CD4-positive, alpha-beta T cell treated with Interleukin-4 for 4 hours (primary cell): ENCODE data around the gene CNOT8.
A peak's percentile ranks its signal among the peaks of the same experiment; 100 is the strongest.

Source experiments
- DNase-seq: peaks from one replicate; pipeline ENCODE4 v3.0.0-alpha.2; 2020

Gene CNOT8

GRCh38 chr5:154836225-154836624 is 22.2 kb upstream of the CNOT8 start:
- DNase-seq: no peak

DNA sequence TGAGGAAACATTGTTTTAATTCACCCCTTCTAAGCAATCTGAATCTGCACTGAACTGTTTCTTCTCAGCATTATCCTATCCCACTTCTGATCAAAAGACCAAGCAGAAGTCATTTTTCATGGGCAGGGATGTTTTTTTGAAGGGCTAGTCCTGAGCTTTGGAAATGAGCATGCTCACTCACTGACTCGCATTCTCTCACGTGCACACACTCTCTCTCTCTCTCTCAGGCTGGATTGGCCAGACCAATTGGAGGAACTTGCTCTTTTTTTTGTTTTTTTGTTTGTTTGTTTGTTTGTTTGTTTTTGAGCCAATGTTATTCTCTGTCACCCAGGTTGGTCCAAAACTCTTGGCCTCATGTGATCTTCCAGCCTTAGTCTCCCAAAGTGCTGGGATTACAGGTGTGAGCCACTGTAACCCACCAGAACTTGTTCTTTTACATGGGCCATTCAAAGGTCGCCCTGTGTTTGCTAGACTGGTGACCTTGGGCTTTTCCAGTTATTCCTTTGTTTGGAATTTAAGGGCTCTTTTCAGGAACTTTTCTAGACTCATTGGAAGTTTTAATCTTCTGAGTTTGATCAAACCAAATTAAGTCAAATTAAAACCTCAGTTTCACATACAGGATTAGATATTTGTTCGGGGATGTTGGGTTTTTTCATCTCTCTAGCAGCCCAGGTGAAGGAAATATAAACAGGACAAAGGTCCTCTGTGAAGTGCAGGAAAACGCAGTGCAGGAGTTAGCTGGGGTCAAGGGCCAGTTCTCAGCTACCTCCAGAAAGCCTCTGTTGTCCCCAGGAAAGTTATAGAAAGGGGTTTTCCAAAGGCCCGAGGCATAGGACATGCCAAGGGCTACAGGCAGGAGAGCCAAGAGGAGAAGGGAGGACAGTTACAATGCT is 21.2 kb upstream of the CNOT8 start:
- DNase-seq: no peak

- DNase-seq: no peak
These were observed 17.8 kb upstream of the CNOT8 start for GRCh38 chr5:154840435-154841272.

DNA sequence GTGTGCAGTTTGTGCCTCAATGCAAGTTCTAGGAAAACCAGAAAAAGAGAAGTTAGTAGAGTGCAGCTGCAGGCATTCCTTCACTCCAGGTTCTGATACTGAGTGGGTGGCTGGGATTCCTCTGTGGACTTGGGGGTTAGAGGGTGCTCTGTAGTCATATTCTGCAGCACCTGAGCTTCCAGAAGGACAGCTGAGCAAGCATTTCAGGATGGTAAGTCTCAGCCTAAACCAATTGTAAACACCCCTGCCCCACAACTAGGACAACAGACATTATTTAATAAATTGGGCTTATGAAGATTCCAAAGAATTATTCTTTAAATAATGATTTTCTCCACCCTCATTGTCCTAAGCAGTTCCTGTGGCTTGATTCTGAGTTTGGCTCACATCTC is 17.2 kb upstream of the CNOT8 start:
- DNase-seq: no peak

DNA sequence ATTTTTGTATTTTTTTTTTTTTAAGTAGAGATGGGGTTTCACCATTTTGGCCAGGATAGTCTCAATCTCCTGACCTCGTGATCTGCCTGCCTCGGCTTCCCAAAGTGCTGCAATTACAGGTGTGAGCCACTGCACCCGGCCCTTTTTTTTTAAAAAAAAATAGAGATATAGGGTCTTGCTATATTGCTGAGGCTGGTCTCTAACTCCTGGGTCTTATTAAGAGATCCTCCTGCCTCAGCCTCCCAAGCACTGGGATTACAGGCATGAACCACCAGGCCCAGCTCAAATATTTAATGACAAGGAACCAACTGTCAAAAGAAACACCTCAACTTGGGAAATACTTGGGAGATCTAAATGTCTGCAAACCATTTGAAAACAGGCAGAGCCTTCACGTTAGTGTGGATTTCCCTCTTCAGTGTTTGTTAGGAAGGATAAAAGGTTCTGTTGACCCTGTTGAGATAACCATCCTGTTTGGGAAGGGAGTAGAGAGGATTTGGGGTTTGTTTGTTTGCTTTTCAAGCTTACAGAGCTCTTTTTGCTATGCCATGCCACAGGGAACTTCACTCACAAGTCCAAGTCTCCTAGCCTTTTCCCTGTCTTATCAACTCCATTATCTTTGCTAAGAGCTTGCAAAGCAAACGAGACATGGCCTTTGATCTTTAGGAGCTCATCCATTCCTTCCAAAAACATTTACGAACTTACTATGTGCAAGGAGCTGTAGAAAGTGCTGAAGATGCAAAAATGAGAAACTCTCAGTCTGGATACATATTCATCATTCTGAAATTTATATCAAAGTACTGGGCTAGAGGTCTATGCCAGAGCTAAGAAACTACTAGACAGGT is 15.5 kb upstream of the CNOT8 start:
- DNase-seq: no peak

DNA sequence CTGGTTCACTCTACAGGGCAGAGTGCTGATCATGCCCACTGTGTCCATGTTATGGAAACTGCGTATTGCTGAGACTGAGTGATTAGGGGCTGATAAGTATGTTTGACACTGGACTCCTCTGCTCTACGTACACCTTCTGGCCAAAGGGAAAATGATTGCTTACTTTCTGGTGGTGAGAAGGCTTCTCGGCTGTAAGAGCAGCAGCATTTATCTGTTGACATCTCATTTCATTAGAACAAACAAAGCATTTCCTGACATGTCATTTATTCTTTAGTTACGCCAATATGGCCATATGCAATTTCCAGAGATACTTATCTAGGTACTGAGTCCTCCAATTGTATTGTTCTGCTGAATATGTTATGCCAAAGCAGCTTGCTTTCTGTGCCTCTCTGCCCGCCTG is 13.6 kb upstream of the CNOT8 start:
- no peak for DNase-seq

GRCh38 chr5:154849264-154849785 is 9.1 kb upstream of the CNOT8 start:
- DNase-seq: no peak

- DNase-seq: no peak
These were observed 8.6 kb upstream of the CNOT8 start for GRCh38 chr5:154849791-154850201.

GRCh38 chr5:154850255-154851062 is 8.0 kb upstream of the CNOT8 start, which contains the start of gene FAXDC2:
FAXDC2 (minus strand) TSS chr5:154850603; CDS start chr5:154838178, 12,425 bp downstream.
- no peak for DNase-seq

DNA sequence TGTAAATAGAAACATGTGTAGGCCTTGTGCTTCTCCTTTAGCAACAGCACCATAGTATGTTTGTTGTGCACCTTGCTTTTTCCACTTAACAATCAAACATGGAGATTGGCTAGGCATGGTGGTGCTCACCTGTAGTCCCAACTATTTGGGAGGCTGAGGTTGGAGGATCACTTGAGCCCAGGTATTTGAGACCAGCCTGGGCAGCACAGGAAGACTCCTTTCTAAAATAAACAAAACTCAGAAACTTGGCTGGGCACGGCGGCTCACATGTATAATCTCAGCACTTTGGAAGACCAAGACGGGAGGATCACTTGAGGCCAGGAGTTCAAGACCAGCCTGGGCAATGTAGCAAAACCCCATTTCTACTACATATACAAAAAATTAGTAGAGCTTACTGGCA is 7.1 kb upstream of the CNOT8 start:
- no peak for DNase-seq

DNA sequence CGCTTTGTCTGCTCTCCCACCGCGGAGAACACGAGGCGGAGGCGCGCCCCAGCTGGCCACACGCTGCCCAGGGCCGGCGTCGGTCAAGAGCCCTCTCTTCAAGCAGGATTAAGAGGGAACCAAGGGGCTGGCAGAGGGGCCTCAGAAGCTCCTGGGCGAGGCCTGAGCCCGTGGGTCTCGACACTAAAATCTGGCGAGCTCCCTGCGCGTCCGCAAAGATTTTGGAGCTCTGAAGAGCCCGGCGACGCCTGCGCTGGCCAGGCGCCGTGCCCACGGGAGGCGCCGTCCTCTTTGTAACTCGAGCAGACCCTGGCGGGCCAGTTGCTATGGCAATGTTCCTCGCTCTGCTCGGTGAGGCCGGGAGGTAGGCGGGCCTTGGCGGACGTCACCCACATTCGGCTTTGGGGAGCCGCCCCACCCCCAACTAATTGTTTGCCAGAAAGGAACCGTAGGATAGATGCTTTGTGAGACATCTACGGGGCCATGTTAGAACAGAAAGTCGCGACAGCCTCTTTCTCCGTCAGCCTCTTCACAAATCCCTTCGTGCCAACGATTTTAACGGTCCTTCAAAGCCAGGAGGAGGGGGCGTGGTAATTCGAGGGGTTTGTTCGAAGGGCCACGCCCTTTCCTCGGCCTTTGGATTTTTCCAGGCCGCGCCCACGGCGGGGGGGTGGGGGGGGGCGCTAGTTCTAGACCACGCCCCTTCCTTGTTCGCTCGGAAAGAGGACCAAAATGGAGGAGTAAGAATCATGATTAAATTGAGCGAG is 714 bp upstream of the CNOT8 start:
- DNase-seq: peak; percentile 93

- DNase-seq: peak; percentile 33
These were observed 795 bp downstream of the CNOT8 start for GRCh38 chr5:154858972-154859871.

DNA sequence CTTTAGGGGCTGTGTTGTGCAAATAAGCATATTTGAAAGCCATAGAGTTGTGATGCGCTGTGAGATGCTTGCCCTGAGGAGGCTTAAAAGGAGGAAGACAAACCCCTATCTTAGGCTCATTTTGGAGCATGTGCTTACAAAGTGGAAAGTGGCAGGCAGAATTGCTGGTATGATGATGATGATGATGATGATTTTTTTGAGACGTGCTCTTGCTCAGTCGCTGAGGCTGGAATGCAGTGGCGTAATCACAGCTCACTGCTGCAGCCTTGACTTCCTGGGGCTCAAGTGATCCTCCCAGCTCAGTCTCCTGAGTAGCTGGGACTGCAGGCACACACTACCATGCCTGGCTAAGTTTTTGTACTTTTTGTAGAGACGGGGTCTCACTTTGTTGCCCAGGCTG is 1.7 kb downstream of the CNOT8 start:
- no peak for DNase-seq

DNA sequence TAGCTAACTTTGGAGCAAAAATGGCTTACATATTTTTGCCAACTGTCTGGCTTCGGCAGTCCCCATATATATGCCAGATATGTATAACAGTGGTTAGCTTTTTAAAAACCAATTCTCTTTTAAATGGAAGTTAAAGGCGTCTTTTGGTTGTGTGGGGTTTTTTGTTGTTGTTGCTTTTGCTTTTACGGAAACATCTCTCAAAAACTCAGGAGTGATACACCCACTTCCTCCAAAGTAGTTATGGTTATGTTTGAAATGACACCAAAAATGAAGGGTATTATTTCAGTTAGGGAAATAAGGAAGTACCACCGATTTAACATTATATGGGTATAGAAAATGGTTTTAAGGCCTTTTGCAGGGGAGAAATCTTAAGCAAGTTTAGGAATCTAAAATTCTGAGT is 2.3 kb downstream of the CNOT8 start:
- DNase-seq: no peak

DNA sequence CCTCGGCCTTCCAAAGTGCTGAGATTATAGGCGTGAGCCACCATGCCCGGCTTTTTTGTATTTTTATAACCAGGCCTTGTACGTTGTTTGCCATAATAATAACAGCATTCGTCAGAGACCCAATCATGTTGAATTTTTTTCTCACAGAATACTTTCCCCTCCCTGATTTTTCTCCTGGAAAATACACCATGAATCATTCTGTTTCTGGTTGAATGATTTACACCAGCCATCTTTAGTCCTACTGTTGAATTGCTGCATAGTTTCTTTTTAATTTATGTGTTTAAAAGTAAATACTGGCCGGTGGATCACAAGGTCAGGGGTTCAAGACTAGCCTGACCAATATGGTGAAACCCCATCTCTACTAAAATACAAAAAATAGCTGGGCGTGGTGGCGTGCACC is 3.5 kb downstream of the CNOT8 start:
- no peak for DNase-seq

- DNase-seq: no peak
These were observed 4.3 kb downstream of the CNOT8 start for GRCh38 chr5:154862766-154863165.

GRCh38 chr5:154863291-154864080 is 5.1 kb downstream of the CNOT8 start:
- DNase-seq: no peak

DNA sequence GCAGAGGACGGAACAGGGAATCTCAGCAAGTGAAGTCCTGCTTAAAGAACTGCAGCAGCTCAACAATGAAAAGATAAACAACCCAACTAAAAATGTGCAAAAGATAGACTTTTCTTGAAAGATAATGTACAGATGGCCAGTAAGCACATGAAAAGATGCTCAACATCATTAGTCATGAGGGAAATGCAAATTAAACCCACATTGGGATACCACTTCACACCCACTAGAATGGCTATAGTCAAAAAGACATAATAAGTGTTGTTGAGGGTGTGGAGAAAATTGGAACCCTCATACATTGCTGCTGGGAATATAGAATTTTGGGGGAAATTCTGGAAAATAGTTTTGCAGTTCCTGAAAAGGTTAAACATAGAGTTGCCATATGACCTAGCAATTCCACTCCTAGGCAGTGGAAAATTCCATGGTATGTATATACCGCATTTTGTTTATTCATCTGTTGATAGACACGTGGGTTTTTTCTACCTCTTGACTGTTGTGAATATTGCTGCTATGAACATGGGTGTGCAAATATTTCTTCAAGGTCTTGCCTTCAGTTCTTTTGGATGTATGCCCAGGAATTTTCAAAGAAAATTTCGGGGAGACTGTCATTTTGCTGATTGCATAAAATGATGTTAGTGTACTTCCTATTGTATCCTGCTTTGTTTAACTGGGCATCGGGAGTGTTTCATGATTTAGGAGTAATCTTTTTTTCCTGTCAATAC is 7.2 kb downstream of the CNOT8 start:
- DNase-seq: no peak
